NCI-H1930 (cell line): Measurements from ENCODE around the gene RRM1.
"Not testable (repeated sequence)": the region's sequence is repeated elsewhere in the genome, so short reads cannot be mapped to it uniquely, and the experiment has no call there.

Experiments
- DNase-seq, 2 experiments: peaks; one replicate each; lab custom pipeline; 2025; lab: John Stamatoyannopoulos, UW

Gene RRM1

GRCh38 chr11:4094348-4095291, at the start of gene RRM1:
Gene RRM1 (plus strand): TSS chr11:4094799. CDS start chr11:4095013, 214 bp downstream.
- DNase-seq = peak; percentile 97

GRCh38 chr11:4044976-4045646, 49.5 kb upstream of the RRM1 start:
- DNase-seq = no peak

DNA sequence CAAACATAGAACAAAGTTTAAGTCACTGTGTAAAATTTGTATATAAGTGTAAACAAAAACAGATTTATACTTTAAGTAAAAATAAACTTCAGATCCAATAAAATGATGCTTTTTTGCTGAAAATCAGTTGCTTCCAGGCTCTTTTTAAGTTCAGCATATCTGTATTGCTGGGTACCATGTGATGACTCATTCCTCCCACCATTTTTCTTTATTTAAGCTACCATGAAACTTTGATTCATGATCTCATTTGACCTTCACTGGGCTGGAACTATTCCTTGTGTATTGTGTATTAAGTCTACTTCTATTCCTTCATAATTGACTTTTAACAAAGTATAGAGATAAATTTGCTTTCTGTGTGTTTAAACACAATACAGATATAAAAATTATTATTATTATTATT, 46.3 kb upstream of the RRM1 start:
- DNase-seq = no peak

DNA sequence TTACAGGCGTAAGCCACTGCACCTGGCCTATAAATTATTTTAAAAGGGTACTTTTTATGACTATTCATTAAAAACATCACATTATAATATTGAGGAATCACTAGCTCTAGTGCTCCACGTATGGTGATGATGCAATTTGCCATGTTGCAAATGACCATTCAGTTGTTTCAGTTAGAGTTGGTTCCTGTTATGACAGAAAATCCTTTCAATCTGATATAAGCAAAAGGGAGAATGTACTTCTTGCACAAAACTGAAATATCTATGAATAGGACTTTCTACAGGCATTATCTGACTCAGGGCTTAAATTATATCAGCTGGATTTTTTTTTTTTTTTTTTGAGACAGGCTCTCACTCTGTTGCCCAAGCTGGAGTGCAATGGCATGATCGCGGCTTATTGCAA, 45.6 kb upstream of the RRM1 start:
- no peak for DNase-seq

DNA sequence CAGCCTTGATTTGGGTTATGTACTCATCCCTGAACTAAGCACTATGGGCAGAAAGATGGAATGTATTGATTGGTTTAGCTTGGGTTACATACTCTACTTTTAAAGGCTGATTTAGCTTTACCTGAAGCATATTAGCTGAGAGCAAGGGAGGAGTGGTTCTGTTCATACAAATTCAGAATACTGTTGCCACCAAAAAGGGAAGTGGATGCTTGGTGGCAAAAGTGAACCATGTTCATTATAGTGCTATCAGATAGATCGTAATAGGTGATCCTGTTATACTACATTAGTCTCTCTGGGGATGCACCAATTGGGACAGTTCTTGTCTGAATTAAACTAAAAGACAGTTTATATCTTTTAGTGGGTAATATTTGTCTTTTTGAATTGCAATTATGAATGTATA, 44.5 kb upstream of the RRM1 start:
- no peak for DNase-seq

DNA sequence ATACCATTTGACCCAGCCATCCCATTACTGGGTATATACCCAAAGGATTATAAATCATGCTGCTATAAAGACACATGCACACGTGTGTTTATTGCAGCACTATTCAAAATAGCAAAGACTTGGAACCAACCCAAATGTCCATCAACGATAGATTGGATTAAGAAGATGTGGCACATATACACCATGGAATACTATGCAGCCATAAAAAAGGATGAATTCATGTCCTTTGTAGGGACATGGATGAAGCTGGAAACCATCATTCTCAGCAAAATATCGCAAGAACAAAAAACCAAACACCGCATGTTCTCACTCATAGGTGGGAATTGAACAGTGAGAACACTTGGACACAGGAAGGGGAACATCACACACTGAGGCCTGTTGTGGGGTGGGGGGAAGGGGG, 41.4 kb upstream of the RRM1 start:
- not testable (repeated sequence) for DNase-seq

DNA sequence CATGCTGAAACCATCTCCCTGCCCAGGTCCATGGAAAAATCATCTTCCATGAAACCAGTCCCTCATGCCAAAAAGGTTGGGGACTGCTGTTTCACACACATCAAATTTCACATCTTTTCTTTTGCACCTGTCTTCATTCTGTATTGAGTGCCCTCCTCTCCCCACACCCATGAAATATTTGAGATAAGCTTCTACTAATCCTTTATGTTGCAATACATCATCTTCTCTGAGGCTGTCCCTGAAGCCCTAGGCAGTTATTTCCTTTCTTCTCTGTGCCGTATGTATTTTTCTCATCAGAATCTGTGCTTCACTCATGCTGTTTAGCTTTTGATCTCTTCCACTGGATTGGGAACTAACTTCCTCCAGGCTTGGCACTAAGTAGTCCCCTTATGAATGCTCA, 40.0 kb upstream of the RRM1 start:
- no peak for DNase-seq

GRCh38 chr11:4059424-4059823, 35.2 kb upstream of the RRM1 start:
- no peak for DNase-seq

DNA sequence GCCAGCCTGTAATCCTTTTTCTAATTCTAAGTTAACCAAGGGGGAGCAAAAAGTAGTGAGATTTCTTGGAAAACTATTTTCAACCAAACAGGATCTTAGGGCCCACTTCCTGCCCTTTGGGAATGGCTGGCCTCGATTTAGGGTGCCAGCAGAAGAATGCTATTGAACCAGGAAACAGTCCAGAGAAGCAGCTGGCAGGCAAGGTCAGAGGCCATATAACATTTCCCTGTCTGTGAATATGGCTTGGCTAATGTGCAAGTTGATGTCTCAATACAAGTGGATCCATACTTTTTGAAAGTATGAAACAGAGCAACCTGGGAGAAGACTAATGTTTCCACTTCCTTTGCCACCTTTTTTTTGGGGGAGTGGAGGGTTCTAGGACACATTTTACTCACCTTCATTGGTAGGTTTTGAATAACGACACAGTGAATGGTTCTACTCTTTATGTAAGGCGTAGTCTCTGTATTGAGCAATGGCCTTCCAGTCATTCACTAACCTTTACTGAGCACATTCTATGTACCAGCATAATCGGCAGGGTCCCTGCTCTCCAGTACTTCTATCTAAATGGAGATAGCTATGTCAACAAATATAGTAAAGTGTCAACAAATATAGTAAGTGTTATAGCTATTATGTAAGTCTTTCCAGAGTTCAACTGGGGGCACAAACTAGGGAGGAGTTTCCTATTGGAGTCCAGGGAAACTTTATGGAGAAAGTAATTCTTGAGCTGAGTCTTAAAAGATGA, 34.2 kb upstream of the RRM1 start:
- DNase-seq = no peak

DNA sequence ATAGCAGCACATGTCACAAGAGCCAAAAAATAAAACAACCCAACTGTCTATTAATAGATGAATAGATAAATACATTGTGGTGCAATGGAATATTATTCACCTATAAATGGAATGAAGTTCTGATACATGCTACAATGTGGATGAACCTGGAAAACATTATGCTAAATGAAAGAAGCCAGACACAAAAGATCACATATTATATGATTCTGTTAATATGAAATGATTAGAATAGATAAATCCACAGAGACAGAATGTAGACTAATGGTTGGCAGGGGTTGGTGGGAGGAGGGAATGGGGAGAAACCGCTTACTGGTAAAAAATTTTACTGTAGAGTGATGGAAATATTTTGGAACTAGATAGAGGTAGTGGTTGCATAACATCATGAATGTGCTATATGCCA, 32.9 kb upstream of the RRM1 start:
- DNase-seq = no peak

GRCh38 chr11:4063348-4063747, 31.3 kb upstream of the RRM1 start:
- DNase-seq = no peak

- no peak for DNase-seq
Observed at GRCh38 chr11:4064278-4064955, 30.2 kb upstream of the RRM1 start.

GRCh38 chr11:4065086-4065485, 29.5 kb upstream of the RRM1 start:
- DNase-seq = no peak

- no peak for DNase-seq
Observed at GRCh38 chr11:4065601-4066377, 28.8 kb upstream of the RRM1 start.

DNA sequence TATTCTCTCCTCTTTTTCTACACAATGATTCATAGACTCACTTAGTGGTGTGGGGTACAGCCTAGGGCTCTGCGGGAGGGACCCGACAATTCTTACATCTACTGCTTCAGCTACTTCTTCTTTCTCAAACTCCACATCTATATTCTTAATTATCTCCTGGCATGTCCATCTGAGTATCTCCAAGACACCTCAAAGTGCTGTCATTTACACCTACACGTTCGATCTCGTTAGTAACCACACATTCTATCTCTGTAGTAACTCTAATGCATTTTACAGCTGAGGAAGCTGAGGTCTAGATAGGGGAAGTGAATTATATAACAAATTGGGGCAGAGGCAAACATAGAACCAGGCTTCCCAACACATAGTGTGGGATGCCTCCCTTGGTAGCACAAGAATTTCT, 27.7 kb upstream of the RRM1 start:
- DNase-seq = no peak

DNA sequence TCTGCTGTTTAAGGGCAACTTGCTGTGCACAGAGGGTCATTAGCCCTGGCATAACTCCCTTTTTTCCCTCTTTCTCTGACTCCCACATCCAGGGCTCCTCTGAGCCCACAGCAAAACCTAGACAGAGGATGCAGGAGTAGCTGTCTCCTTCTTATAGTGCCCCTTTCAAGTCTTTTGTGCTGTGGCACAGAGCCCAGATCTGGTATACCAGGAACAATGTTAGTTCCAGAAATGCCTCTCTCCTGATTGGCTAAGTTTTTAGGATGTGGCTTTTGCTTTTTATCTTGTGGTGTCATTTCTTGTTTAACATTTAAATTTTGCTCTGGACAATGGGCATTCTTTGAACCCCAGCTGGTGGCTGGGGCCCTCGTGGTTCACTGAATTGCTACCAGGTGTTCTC, 25.6 kb upstream of the RRM1 start:
- no peak for DNase-seq

DNA sequence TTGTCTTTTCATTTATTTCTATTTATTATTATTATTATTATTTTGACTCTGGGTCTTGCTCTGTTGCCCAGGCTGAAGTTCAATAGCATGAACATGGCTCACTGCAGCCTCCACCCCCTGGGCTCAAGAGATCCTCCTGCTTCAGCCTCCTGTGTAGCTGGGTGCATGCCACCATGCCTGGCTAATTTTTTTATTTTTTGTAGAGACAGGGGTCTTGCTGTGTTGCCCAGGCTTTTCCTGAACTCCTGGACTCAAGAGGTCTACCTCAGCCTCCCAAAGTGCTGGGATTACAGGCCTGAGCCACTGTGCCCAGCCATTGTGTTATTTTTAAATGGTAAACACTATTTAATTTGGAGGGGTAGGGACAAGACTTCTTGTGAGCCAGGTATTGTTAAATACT, 23.3 kb upstream of the RRM1 start:
- no peak for DNase-seq

DNA sequence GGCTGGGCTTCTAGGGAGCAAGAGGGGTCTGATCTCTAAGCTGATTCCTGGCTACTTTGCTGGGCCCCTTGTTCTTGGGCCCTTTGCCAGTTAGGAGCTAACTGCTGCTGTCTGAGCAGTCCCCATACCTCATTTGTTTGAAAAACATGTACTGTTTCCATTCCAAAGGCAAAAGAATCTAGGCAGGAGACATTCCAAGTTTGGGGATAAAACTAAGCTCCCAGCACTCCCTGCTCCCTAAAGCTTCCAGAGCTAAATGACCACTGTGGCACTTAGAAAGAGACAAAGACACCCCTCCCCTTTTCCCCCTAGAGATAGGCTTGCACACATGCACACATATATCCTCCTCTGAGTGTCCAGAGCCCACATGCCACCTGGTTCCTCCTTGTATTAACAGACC, 22.7 kb upstream of the RRM1 start:
- no peak for DNase-seq

DNA sequence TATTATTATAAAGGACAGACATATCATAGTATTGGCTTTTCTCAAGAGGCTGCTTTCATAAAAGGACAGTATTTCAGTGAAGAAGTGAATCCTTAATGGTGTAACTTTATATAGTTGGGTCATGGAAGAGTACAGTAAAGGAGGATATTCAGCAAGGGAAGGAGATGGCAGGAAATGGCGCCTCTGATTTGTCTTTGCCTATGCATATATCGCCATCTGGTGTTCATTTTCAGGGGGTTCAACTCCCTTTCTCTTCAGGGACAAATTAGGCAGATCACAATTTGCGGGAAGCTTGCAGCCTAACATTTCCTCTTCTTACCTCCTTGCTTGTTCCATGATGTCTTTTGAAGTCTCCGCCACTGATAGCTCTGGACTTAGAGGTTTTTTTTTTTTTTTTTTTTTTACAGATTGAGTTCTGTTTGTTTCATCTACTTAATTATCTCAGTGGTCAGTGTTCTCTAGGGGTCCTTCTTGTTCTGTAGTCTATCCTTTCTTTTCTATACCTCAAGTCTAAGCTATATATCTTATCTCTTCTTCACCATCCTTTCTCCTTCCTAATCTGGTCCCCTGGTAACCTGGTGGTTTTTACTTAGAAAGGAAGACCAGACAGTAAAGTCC, 21.8 kb upstream of the RRM1 start:
- DNase-seq = peak; percentile 41 to 60

DNA sequence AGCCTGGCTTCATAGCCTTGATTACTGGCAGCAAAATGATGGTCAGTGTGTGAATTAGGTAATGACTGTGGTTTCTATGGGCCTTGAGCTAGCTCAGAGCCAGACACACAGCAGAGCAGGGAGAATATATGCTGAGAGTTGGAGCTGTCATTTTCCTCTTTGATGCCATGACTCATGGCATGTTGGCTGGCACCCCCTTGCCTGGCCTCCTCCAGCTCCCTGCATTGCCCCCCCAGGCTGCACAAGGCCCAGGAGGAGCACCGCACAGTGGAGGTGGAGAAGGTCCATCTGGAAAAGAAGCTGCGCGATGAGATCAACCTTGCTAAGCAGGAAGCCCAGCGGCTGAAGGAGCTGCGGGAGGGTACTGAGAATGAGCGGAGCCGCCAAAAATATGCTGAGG, 20.3 kb upstream of the RRM1 start:
- DNase-seq = no peak

DNA sequence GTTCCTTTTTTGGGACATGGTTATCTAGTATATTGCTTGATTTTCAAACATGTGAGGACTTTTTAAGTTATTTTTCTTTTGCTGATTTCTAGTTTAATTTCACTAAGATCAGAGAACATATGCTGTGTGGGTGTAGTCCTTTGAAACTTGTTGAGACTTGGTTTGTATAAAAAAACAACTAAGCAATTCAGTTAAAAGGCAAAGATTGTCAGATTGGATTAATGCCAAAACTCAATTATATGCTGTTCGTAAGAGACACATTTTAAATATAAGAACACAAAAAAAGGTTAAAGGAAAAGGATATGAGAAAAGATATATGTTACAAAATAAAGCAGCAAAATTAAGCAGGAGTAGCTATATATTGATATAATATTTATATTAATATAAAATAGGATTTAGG, 17.8 kb upstream of the RRM1 start:
- DNase-seq = no peak
